IMR-90 (cell line): ENCODE results near the gene RAB37. TPM values are rescaled to one million over a fixed set of nuclear protein-coding genes. Genes with fewer than 3 reads are reported as not detected.

Source experiments
- ATAC-seq: fragments of 200-7000 bp; cut with Tn5 transposase; 2 replicates; pipeline ENCODE4 v1.9.1; 2020; ENCODE audit warnings: low read depth, mild to moderate bottlenecking, moderate library complexity
- BruUV-seq: library from RNA; stranded (reverse); fragments of 400-500 nt; replicated peaks from 2 replicates; lab custom pipeline; 2021; lab: Mats Ljungman, UMichigan
- CTCF ChIA-PET: fragments of 300-600 bp; formaldehyde crosslinking; extraction: SDS; loops from one replicate; lab custom pipeline; 2021; ENCODE audit warnings: antibody characterized with exemption; lab: Yijun Ruan, JAX
- POLR2A ChIA-PET: fragments of 300-600 bp; sonication (Branson Sonifier 250); formaldehyde crosslinking; loops from one replicate; lab custom pipeline; 2022; ENCODE audit warnings: antibody characterized with exemption; ENCODE audit not compliant: unreplicated experiment; lab: Charles Lee
- DNase-seq: peaks from one replicate; pipeline ENCODE4 v3.0.0; 2013
- H2AFZ ChIP-seq: replicated peaks from 2 replicates; pipeline ENCODE3; 2013; ENCODE audit warnings: low read length, mild to moderate bottlenecking; ENCODE audit not compliant: poor library complexity
- H2AK5ac ChIP-seq: 2 replicates; pipeline ENCODE4 v1.6.1; 2013; ENCODE audit warnings: low read depth, low read length, inconsistent platforms
- H2AK9ac ChIP-seq: replicated peaks from 2 replicates; pipeline ENCODE3; 2013; ENCODE audit warnings: mild to moderate bottlenecking, low read depth, low read length, moderate library complexity; ENCODE audit not compliant: poor library complexity
- H2BK120ac ChIP-seq: 2 replicates; pipeline ENCODE4 v1.6.1; 2013; ENCODE audit warnings: low read depth, low read length, inconsistent platforms
- H2BK15ac ChIP-seq: 3 replicates; pipeline ENCODE4 v1.6.1; 2013; ENCODE audit warnings: low read depth, low read length, inconsistent platforms
- H2BK20ac ChIP-seq: 2 replicates; pipeline ENCODE4 v1.6.1; 2013; ENCODE audit warnings: low read depth, mild to moderate bottlenecking, inconsistent platforms, low read length, moderate library complexity
- H2BK5ac ChIP-seq: 2 replicates; pipeline ENCODE4 v1.6.1; 2013; ENCODE audit warnings: mild to moderate bottlenecking, low read depth, low read length, inconsistent platforms; ENCODE audit not compliant: poor library complexity, severe bottlenecking
- H3K14ac ChIP-seq: replicated peaks from 2 replicates; pipeline ENCODE4 v1.6.1; 2013; ENCODE audit warnings: low read depth, low read length, inconsistent platforms
- H3K18ac ChIP-seq: 2 replicates; pipeline ENCODE4 v1.6.1; 2013; ENCODE audit warnings: low read depth, low read length, control low read depth
- H3K23ac ChIP-seq: 2 replicates; pipeline ENCODE4 v1.6.1; 2013; ENCODE audit warnings: low read depth, low read length, inconsistent platforms
- H3K27ac ChIP-seq: 2 replicates; pipeline ENCODE4 v1.5.1; 2013; ENCODE audit warnings: mild to moderate bottlenecking, control low read depth, low read length; ENCODE audit not compliant: insufficient read depth
- H3K27me3 ChIP-seq: 2 replicates; pipeline ENCODE4 v1.6.1; 2013; ENCODE audit warnings: low read length; ENCODE audit not compliant: control insufficient read depth, insufficient read depth
- H3K36me3 ChIP-seq: 2 replicates; pipeline ENCODE4 v1.6.1; 2013; ENCODE audit warnings: low read length, mixed read lengths; ENCODE audit not compliant: control insufficient read depth, insufficient read depth
- H3K4ac ChIP-seq: 2 replicates; pipeline ENCODE4 v1.6.1; 2013; ENCODE audit warnings: low read depth, low read length, inconsistent platforms
- H3K4me1 ChIP-seq: 2 replicates; pipeline ENCODE4 v1.6.1; 2013; ENCODE audit warnings: low read length, mixed read lengths; ENCODE audit not compliant: control insufficient read depth, insufficient read depth
- H3K4me2 ChIP-seq: 2 replicates; pipeline ENCODE4 v1.6.1; 2013; ENCODE audit warnings: low read depth, mild to moderate bottlenecking, control low read depth, low read length, moderate library complexity
- H3K4me3 ChIP-seq: 2 replicates; pipeline ENCODE4 v1.5.1; 2013; ENCODE audit warnings: low read depth, mild to moderate bottlenecking, control low read depth, low read length, moderate library complexity; ENCODE audit not compliant: insufficient read depth
- H3K56ac ChIP-seq: 2 replicates; pipeline ENCODE4 v1.6.1; 2013; ENCODE audit warnings: low read length, inconsistent platforms; ENCODE audit not compliant: insufficient read depth; ENCODE audit errors: extremely low read depth
- H3K79me1 ChIP-seq, 2 experiments: 2 replicates each; pipeline ENCODE4 v1.6.1; 2013; ENCODE audit warnings: low read length in 2 of 2, inconsistent platforms in 1 of 2, low read depth in 1 of 2
- H3K9ac ChIP-seq: 2 replicates; pipeline ENCODE4 v1.6.1; 2013; ENCODE audit warnings: low read depth, low read length, control low read depth
- H3K9me1 ChIP-seq: 2 replicates; pipeline ENCODE4 v1.6.1; 2013; ENCODE audit warnings: low read length, inconsistent platforms; ENCODE audit not compliant: insufficient read depth
- H3K9me3 ChIP-seq: 2 replicates; pipeline ENCODE4 v1.6.1; 2013; ENCODE audit warnings: low read length; ENCODE audit not compliant: control insufficient read depth, insufficient read depth
- H4K20me1 ChIP-seq: 2 replicates; pipeline ENCODE4 v1.6.1; 2013; ENCODE audit warnings: low read length, inconsistent platforms; ENCODE audit not compliant: insufficient read depth
- H4K5ac ChIP-seq: 2 replicates; pipeline ENCODE4 v1.6.1; 2013; ENCODE audit warnings: mild to moderate bottlenecking, low read depth, low read length, control low read depth
- H4K8ac ChIP-seq, 2 experiments: 2 replicates each; pipeline ENCODE4 v1.6.1; 2013; ENCODE audit warnings: low read depth in 2 of 2, low read length in 2 of 2, control low read depth in 1 of 2, inconsistent platforms in 1 of 2
- H4K91ac ChIP-seq: 2 replicates; pipeline ENCODE4 v1.6.1; 2013; ENCODE audit warnings: low read depth, low read length, inconsistent platforms; ENCODE audit not compliant: insufficient read depth
- MAFK ChIP-seq: IDR thresholded peaks from 2 replicates; pipeline ENCODE4 v1.6.1; 2012; ENCODE audit warnings: low read depth, low read length, improper control_type of control experiment
- MXI1 ChIP-seq: IDR thresholded peaks from 2 replicates; pipeline ENCODE4 v1.6.1; 2012; ENCODE audit warnings: low read depth, mild to moderate bottlenecking, low read length, moderate library complexity, borderline replicate concordance
- NFE2L2 ChIP-seq: fragments of 150-350 bp; IDR thresholded peaks from 2 replicates; pipeline ENCODE4 v1.6.1; 2016; ENCODE audit warnings: low read depth, mild to moderate bottlenecking, low read length
- POLR2A ChIP-seq: IDR thresholded peaks from 2 replicates; pipeline ENCODE4 v1.6.1; 2012; ENCODE audit warnings: mild to moderate bottlenecking, low read depth, low read length
- RAD21 ChIP-seq: IDR thresholded peaks from 2 replicates; pipeline ENCODE4 v1.6.1; 2012; ENCODE audit warnings: low read length, improper control_type of control experiment
- RCOR1 ChIP-seq: IDR thresholded peaks from 2 replicates; pipeline ENCODE4 v1.6.1; 2012; ENCODE audit warnings: mild to moderate bottlenecking, low read length, improper control_type of control experiment; ENCODE audit not compliant: insufficient replicate concordance
- SMC3 ChIP-seq: fragments of 150-350 bp; IDR thresholded peaks from 2 replicates; pipeline ENCODE4 v1.6.1; 2016; ENCODE audit warnings: low read depth, mild to moderate bottlenecking, antibody characterized with exemption, low read length, moderate library complexity
- WGBS, 2 experiments: methylation state at CpG; one replicate each; pipeline versions ENCODE4 v1.1.5 to v1.1.7; 2013; ENCODE audit warnings: missing lambda C conversion rate in 2 of 2; ENCODE audit not compliant: insufficient read length in 1 of 2; ENCODE audit errors: extremely low coverage in 2 of 2; 5-methylcytosine and 5-hydroxymethylcytosine counted together
- dilution Hi-C: fragments of 300-500 bp; cut with HindIII; formaldehyde crosslinking; loops from one replicate; pipeline ENCODE4 v1.14.3; 2018; ENCODE audit warnings: low sequenced_read_pairs; ENCODE audit not compliant: unreplicated experiment
- in situ Hi-C: fragments of 300-500 bp; cut with MboI; formaldehyde crosslinking; loops from 3 replicates; pipeline ENCODE4 v1.14.3; 2019; ENCODE audit warnings: low sequenced_read_pairs, inconsistent platforms, mixed read lengths
- intact Hi-C: fragments of 100-400 bp; cut with micrococcal nuclease; formaldehyde crosslinking; loops from 2 replicates; pipeline ENCODE4 v1.10.0; 2022
- polyA plus RNA-seq, 3 experiments: library from polyadenylated mRNA; depleted of rRNA; stranded (reverse); fragments of >200 nt; gene quantifications; 2 replicates each; pipeline ENCODE4 v1.2.3, GENCODE V29; 2012; ENCODE audit warnings: low replicate concordance in 1 of 3
- total RNA-seq: library from RNA; depleted of rRNA; stranded (reverse); fragments of >200 nt; gene quantifications from 2 replicates; pipeline ENCODE4 v1.2.3, GENCODE V29; 2012
- TF ChIP-seq, protein P1 (sequence below): conservative IDR thresholded peaks from 2 replicates; pipeline ENCODE4 v1.5.1; 2012; ENCODE audit warnings: mild to moderate bottlenecking, low read depth, low read length, improper control_type of control experiment
- TF ChIP-seq, protein P2 (sequence below): fragments of 150-350 bp; IDR thresholded peaks from 2 replicates; pipeline ENCODE4 v1.6.1; 2016; ENCODE audit warnings: low read depth, mild to moderate bottlenecking, low read length, moderate library complexity, borderline replicate concordance

RAB37 gene
- total and polyA plus RNA-seq, 2 of the 4 experiments (the other 2 are of a cell fraction), result 0.19 TPM; not detected in 1

DNA sequence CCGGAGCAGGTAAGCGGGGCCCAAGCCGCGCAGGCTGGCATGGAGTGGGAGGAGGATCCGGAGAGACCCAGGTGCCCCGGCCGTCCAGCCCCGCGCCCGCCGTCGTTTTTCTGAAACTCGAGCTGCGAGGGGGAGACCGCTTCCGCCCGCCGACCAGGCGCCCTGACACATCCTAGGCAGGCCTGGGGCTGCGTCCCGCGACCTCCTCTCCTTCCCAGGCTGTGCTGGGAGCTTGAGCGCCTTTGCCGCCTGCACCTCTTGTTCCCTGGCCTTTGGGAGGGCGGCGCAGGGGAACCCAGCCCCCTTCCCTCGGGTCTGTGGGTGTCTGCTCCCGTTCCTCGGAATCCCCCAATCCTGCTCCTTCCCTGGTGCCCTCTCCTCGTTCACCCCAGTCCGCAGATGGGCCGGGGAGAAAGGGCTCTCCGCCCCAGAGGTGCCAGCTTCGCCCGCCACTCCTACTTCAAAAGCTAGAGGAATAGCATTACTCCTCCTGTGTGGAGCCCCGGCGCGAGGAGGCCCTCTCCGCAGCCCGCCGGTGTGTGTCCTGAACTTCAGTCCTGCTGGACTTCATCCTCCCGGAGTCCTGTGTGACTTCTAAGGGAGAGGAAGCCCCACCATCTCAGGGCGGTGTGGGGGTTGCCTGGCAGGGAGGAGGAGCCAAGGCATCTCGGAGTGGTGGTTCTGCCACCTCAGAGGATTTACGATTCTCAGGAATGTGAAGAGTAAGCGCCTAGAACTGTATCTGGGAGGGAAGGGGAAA is 12.4 kb downstream of the RAB37 start:
- WGBS, 2 experiments, result 2% methylated on average over 22 of the region's 46 CpGs; no CpG with 5 or more reads in 1 of the 2 experiments
- Histone ChIP-seq H2AK5ac (0 out of 2 replicates have a peak overlapping the region, but pooled peaks have one; percentile 12), H3K27ac (no peak overlapping the region; the same call in 1 of the 2 replicates), H3K9me1 (peaks cover 3% of the 10 kb centered on the region), H3K4me3 (peak overlapping the region; percentile 87), H3K9ac (peak overlapping the region; percentile 18; the same call in 1 of the 2 replicates), H2AFZ (peak overlapping the region; percentile 97), H2AK9ac (peak overlapping the region; percentile 77), H3K27me3 (no peaks in the 10 kb centered on the region), H3K9me3 (no peaks in the 10 kb centered on the region), H2BK120ac (no peak overlapping the region), H3K4ac (no peak overlapping the region), H3K23ac (peak overlapping the region; percentile 0; the same call in 1 of the 2 replicates), H3K18ac (no peak overlapping the region), H3K4me1 (peaks cover 8% of the 10 kb centered on the region; the same call in 1 of the 2 replicates), H3K79me1 (peaks cover 6 to 22% of the 10 kb centered on the region in 2 experiments), H4K91ac (no peak overlapping the region), H3K4me2 (peak overlapping the region; percentile 83), H4K20me1 (peaks cover 4% of the 10 kb centered on the region; the same call in 1 of the 2 replicates), H3K56ac (no peak overlapping the region), H2BK5ac (no peak overlapping the region), H4K5ac (no peak overlapping the region), H2BK20ac (no peak overlapping the region), H2BK15ac (no peak overlapping the region), H3K14ac (no peak overlapping the region), H4K8ac (peak overlapping the region in 1 of 2 experiments; percentile 54; a peak in 1 of 4 replicates), H3K36me3 (no peaks in the 10 kb centered on the region)
- ChIA-PET POLR2A (no interaction called here), CTCF (interaction anchor here (0.9 kb wide), 1 partner anchor 13 kb away, joined by 4 read pairs; no protein-coding TSS in a partner anchor)
- no TSS peak for BruUV-seq
- DNase-seq, result no peak
- intact Hi-C loops (loop anchor here (2.0 to 5.0 kb wide), 2 partner anchors 17 to 93 kb away; no protein-coding TSS in a partner anchor), dilution Hi-C loops (no loop called here), in situ Hi-C loops (loop anchor here (10.0 kb wide), 1 partner anchor 205 kb away; no protein-coding TSS in a partner anchor)
- TF ChIP-seq, protein P1, sequence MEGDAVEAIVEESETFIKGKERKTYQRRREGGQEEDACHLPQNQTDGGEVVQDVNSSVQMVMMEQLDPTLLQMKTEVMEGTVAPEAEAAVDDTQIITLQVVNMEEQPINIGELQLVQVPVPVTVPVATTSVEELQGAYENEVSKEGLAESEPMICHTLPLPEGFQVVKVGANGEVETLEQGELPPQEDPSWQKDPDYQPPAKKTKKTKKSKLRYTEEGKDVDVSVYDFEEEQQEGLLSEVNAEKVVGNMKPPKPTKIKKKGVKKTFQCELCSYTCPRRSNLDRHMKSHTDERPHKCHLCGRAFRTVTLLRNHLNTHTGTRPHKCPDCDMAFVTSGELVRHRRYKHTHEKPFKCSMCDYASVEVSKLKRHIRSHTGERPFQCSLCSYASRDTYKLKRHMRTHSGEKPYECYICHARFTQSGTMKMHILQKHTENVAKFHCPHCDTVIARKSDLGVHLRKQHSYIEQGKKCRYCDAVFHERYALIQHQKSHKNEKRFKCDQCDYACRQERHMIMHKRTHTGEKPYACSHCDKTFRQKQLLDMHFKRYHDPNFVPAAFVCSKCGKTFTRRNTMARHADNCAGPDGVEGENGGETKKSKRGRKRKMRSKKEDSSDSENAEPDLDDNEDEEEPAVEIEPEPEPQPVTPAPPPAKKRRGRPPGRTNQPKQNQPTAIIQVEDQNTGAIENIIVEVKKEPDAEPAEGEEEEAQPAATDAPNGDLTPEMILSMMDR, result no peak
- TF ChIP-seq NFE2L2, result no peak
- no peak for TF ChIP-seq SMC3
- TF ChIP-seq, protein P2, sequence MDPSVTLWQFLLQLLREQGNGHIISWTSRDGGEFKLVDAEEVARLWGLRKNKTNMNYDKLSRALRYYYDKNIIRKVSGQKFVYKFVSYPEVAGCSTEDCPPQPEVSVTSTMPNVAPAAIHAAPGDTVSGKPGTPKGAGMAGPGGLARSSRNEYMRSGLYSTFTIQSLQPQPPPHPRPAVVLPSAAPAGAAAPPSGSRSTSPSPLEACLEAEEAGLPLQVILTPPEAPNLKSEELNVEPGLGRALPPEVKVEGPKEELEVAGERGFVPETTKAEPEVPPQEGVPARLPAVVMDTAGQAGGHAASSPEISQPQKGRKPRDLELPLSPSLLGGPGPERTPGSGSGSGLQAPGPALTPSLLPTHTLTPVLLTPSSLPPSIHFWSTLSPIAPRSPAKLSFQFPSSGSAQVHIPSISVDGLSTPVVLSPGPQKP, result no peak
- TF ChIP-seq MAFK, result no peak
- TF ChIP-seq RAD21, result no peak
- TF ChIP-seq MXI1, result no peak
- no peak for TF ChIP-seq RCOR1
- TF ChIP-seq POLR2A, result no peak
- ATAC-seq, result no peak
